HepG2 (cell line): ENCODE results near the gene TNFAIP1. TPM values are rescaled to one million over a fixed set of nuclear protein-coding genes. Genes with fewer than 3 reads are reported as not detected.
A peak's percentile ranks its signal among the peaks of the same experiment; 100 is the strongest.

Source experiments
- CREB1 ChIP-seq, 2 experiments: fragments of 450-650 bp in 1 of 2; IDR thresholded peaks; 2 replicates each; pipeline ENCODE4 v1.6.1; 2016 to 2017; ENCODE audit warnings: control low read depth in 1 of 2, mild to moderate bottlenecking in 1 of 2, missing compliant biosample characterization in 1 of 2, missing genetic modification characterization in 1 of 2
- ELK4 ChIP-seq: sonication (generic); formaldehyde crosslinking; IDR thresholded peaks from 2 replicates; pipeline ENCODE4 v1.9.0; 2021; ENCODE audit warnings: missing genetic modification reagents, borderline replicate concordance
- GLI4 ChIP-seq: sonication (generic); formaldehyde crosslinking; IDR thresholded peaks from 2 replicates; pipeline ENCODE4 v1.5.1; 2020; ENCODE audit warnings: missing genetic modification reagents, mild to moderate bottlenecking, moderate library complexity, borderline replicate concordance
- IKZF4 ChIP-seq: sonication (generic); formaldehyde crosslinking; IDR thresholded peaks from 2 replicates; pipeline ENCODE4 v1.5.1; 2020; ENCODE audit warnings: borderline replicate concordance, mild to moderate bottlenecking, low read depth, missing genetic modification reagents; ENCODE audit errors: not compliant biosample characterization
- JUND ChIP-seq: sonication (generic); formaldehyde crosslinking; IDR thresholded peaks from 2 replicates; pipeline ENCODE4 v1.8.0; 2022; ENCODE audit warnings: mild to moderate bottlenecking, missing genetic modification reagents
- KDM2A ChIP-seq: sonication (generic); formaldehyde crosslinking; IDR thresholded peaks from 2 replicates; pipeline ENCODE4 v1.4.0; 2020; ENCODE audit warnings: low read depth, missing genetic modification reagents, borderline replicate concordance
- MEIS1 ChIP-seq: sonication (generic); formaldehyde crosslinking; IDR thresholded peaks from 2 replicates; pipeline ENCODE4 v1.9.0; 2021; ENCODE audit warnings: mild to moderate bottlenecking, missing genetic modification reagents, moderate library complexity, borderline replicate concordance
- SMARCC2 ChIP-seq: fragments of 450-650 bp; IDR thresholded peaks from 2 replicates; pipeline ENCODE4 v1.6.1; 2017; ENCODE audit warnings: antibody characterized with exemption, mild to moderate bottlenecking
- SNAI1 ChIP-seq: sonication (generic); formaldehyde crosslinking; IDR thresholded peaks from 2 replicates; pipeline ENCODE4 v1.5.0; 2020; ENCODE audit warnings: mild to moderate bottlenecking, missing genetic modification reagents, borderline replicate concordance
- STAG1 ChIP-seq: sonication (generic); formaldehyde crosslinking; IDR thresholded peaks from 2 replicates; pipeline ENCODE4 v1.4.0; 2020; ENCODE audit warnings: missing genetic modification reagents
- TBX3 ChIP-seq: fragments of 450-650 bp; IDR thresholded peaks from 2 replicates; pipeline ENCODE4 v1.6.1; 2017; ENCODE audit warnings: antibody characterized with exemption, mild to moderate bottlenecking, inconsistent platforms, borderline replicate concordance
- TCF7 ChIP-seq: sonication (generic); IDR thresholded peaks from 2 replicates; pipeline ENCODE4 v1.6.1; 2016; ENCODE audit warnings: antibody characterized with exemption, low read depth
- TEAD2 ChIP-seq: sonication (generic); formaldehyde crosslinking; IDR thresholded peaks from 2 replicates; pipeline ENCODE4 v1.9.0; 2021; ENCODE audit warnings: missing genetic modification reagents
- TRIM24 ChIP-seq: sonication (generic); formaldehyde crosslinking; IDR thresholded peaks from 2 replicates; pipeline ENCODE4 v1.8.0; 2022; ENCODE audit warnings: mild to moderate bottlenecking, missing genetic modification reagents
- USF2 ChIP-seq, 2 experiments: sonication (generic) in 1 of 2; formaldehyde crosslinking in 1 of 2; IDR thresholded peaks; 2 replicates each; pipeline versions ENCODE4 v1.5.1 to v1.6.1; 2011 to 2020; ENCODE audit warnings: borderline replicate concordance in 1 of 2, low read depth in 1 of 2, low read length in 1 of 2, mild to moderate bottlenecking in 1 of 2, missing genetic modification reagents in 1 of 2, moderate library complexity in 1 of 2
- ZIK1 ChIP-seq: sonication (generic); formaldehyde crosslinking; IDR thresholded peaks from 2 replicates; pipeline ENCODE4 v1.5.0; 2020; ENCODE audit warnings: mild to moderate bottlenecking, low read depth, missing genetic modification reagents, borderline replicate concordance
- ZNF34 ChIP-seq: sonication (generic); formaldehyde crosslinking; IDR thresholded peaks from 2 replicates; pipeline ENCODE4 v1.4.0; 2020; ENCODE audit warnings: mild to moderate bottlenecking, missing genetic modification reagents, borderline replicate concordance
- ZNF350 ChIP-seq: sonication (generic); formaldehyde crosslinking; IDR thresholded peaks from 2 replicates; pipeline ENCODE4 v1.4.0; 2020; ENCODE audit warnings: mild to moderate bottlenecking, low read depth, missing genetic modification reagents, borderline replicate concordance
- ZNF468 ChIP-seq: sonication (generic); formaldehyde crosslinking; IDR thresholded peaks from 2 replicates; pipeline ENCODE4 v1.8.0; 2022; ENCODE audit warnings: mild to moderate bottlenecking, moderate library complexity, missing genetic modification reagents
- ZNF556 ChIP-seq: sonication (generic); formaldehyde crosslinking; IDR thresholded peaks from 2 replicates; pipeline ENCODE4 v1.4.0; 2020; ENCODE audit warnings: mild to moderate bottlenecking, missing genetic modification reagents, borderline replicate concordance
- ZNF563 ChIP-seq: sonication (generic); formaldehyde crosslinking; IDR thresholded peaks from 2 replicates; pipeline ENCODE4 v1.8.0; 2022; ENCODE audit warnings: mild to moderate bottlenecking, moderate library complexity, missing genetic modification reagents
- ZNF703 ChIP-seq: sonication (generic); formaldehyde crosslinking; IDR thresholded peaks from 2 replicates; pipeline ENCODE4 v1.5.1; 2020; ENCODE audit warnings: missing genetic modification reagents, mild to moderate bottlenecking, moderate library complexity, borderline replicate concordance
- ZNF724P ChIP-seq: sonication (generic); formaldehyde crosslinking; IDR thresholded peaks from 2 replicates; pipeline ENCODE4 v1.8.0; 2022; ENCODE audit warnings: missing genetic modification reagents, borderline replicate concordance
- ZSCAN20 ChIP-seq: sonication (generic); formaldehyde crosslinking; IDR thresholded peaks from 2 replicates; pipeline ENCODE4 v1.4.0; 2020; ENCODE audit warnings: missing genetic modification reagents, mild to moderate bottlenecking, borderline replicate concordance
- ZSCAN5A ChIP-seq: sonication (generic); formaldehyde crosslinking; IDR thresholded peaks from 2 replicates; pipeline ENCODE4 v1.8.0; 2022; ENCODE audit warnings: mild to moderate bottlenecking, missing genetic modification reagents, borderline replicate concordance
- polyA plus RNA-seq, 8 experiments: library from polyadenylated mRNA; depleted of rRNA in 3 of 8; stranded (reverse) in 7 of 8; unstranded in 1 of 8; fragments of >200 nt; fragmentation: Illumina TruSeq in 4 of 8; extraction: Trizol in 4 of 8; gene quantifications; 2 replicates each; pipeline versions ENCODE4 v1.2.1 to v1.2.3, GENCODE V29; 2011 to 2016; ENCODE audit warnings: low read depth in 4 of 8, missing spikeins in 1 of 8, mixed read lengths in 1 of 8; ENCODE audit not compliant: insufficient read depth in 1 of 8
- total RNA-seq, 5 experiments: library from RNA; depleted of rRNA; stranded (reverse); fragments of >200 nt; fragmentation: Illumina TruSeq; extraction: Trizol; gene quantifications; 2 replicates each; pipeline ENCODE4 v1.2.3, GENCODE V29; 2016; ENCODE audit warnings: low read depth in 1 of 5

Gene TNFAIP1
- total and polyA plus RNA-seq, 2 of the 13 experiments (the other 11 are each of a cell fraction or from before 2014, with no cell fraction given), result 17.5 to 40.6 TPM

- TF ChIP-seq ZNF563 (CRISPR knock-in tag) (no peak), GLI4 (CRISPR knock-in tag) (no peak), STAG1 (CRISPR knock-in tag) (no peak), TBX3 (no peak), ELK4 (no peak), ZNF724P (CRISPR knock-in tag) (0 out of 2 replicates have a peak, but pooled peaks have one; percentile 23), IKZF4 (CRISPR knock-in tag) (no peak), SNAI1 (no peak), ZIK1 (CRISPR knock-in tag) (no peak), CREB1 (IDR thresholded peaks at IDR 0.05) (no peak), CREB1 (CRISPR knock-in tag; IDR thresholded peaks at IDR 0.05) (no peak), TEAD2 (CRISPR knock-in tag) (no peak), ZNF34 (CRISPR knock-in tag) (no peak), JUND (CRISPR knock-in tag) (no peak), ZSCAN5A (CRISPR knock-in tag) (no peak), MEIS1 (CRISPR knock-in tag) (0 out of 2 replicates have a peak, but pooled peaks have one; percentile 33), ZNF703 (CRISPR knock-in tag) (no peak), SMARCC2 (no peak), ZNF350 (CRISPR knock-in tag) (no peak), USF2 (IDR thresholded peaks at IDR 0.05; ENCODE audit: low read depth, low read length) (no peak), USF2 (CRISPR knock-in tag; IDR thresholded peaks at IDR 0.05; ENCODE audit: borderline replicate concordance) (no peak), ZNF468 (CRISPR knock-in tag) (no peak), ZSCAN20 (CRISPR knock-in tag) (no peak), ZNF556 (0 out of 2 replicates have a peak, but pooled peaks have one; percentile 13), KDM2A (CRISPR knock-in tag) (no peak), TCF7 (no peak), TRIM24 (CRISPR knock-in tag) (no peak)
Measured at GRCh38 chr17:28367641-28368305, 32.2 kb downstream of the TNFAIP1 start (continued).
